Measurements from ENCODE around the gene TBCCD1.

Gene TBCCD1

DNA sequence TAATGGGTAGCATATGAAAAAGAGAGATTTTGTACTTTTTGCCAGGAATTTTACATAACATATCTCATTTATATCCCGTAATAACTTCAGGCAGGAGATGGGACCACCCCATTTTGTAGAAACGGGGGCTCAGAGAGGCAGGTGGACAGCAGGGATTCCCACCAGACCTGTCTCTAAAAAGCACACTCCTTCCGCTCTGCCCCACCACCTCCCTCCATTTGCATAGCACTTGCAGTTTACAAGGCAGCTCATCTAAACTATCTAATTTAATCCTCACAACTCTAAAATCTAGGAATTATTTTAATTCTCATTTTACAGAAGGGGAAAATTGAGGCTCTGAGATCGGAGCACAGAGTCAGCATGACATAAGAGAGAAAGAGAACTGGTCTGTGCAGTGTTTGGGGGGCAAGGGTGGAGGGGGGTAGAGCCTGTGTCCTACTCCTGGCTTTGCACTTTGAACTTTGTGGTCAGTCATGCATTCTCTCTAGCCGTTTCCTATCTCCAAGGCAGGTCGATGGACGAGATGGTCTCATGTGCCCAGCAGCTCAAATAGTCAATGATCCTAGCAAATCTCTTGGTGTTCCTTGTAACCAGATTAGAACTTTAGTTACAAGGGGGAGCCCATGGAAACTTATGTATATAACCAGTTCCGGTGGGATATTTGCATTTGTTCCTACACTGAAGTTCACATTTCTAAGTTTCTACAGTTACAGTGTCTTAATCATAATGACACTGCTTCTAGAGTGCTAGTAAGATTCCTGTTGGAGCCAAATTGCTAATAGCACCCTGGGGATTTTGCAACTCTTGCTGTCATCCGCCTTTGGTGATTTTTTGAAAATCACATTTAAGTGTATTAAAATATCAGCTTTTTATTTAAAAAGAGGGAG is 41.5 kb downstream of the TBCCD1 start:
- TF ChIP-seq, protein P1, sequence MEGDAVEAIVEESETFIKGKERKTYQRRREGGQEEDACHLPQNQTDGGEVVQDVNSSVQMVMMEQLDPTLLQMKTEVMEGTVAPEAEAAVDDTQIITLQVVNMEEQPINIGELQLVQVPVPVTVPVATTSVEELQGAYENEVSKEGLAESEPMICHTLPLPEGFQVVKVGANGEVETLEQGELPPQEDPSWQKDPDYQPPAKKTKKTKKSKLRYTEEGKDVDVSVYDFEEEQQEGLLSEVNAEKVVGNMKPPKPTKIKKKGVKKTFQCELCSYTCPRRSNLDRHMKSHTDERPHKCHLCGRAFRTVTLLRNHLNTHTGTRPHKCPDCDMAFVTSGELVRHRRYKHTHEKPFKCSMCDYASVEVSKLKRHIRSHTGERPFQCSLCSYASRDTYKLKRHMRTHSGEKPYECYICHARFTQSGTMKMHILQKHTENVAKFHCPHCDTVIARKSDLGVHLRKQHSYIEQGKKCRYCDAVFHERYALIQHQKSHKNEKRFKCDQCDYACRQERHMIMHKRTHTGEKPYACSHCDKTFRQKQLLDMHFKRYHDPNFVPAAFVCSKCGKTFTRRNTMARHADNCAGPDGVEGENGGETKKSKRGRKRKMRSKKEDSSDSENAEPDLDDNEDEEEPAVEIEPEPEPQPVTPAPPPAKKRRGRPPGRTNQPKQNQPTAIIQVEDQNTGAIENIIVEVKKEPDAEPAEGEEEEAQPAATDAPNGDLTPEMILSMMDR (conservative IDR thresholded peaks at IDR 0.05; ENCODE audit: low read depth, low read length) = no peak
- H3K4me3 ChIP-seq (ENCODE audit: low read depth, low read length) = no peak overlapping the region
- no peak for DNase-seq (ENCODE audit: low read depth)

DNA sequence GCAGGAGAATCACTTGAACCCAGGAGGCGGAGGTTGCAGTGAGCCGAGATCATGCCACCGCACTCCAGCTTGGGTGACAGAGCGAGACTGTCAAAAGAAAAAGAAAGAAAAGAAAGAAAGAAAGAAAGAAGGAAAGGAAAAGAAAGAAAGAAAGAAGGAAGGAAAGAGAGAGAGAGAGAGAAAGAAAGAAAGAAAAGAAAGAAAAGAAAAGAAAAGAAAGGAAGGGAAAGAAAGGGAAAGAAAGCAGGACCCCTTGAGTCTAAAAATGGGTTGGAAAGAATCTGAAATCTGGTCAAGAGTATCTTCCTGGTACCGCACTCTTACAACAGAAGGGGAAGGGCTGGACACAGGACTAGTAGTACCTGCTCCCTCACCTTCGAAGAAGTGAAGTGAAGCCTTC is 42.5 kb downstream of the TBCCD1 start:
- TF ChIP-seq, protein P1 (conservative IDR thresholded peaks at IDR 0.05; ENCODE audit: low read depth, low read length) = no peak
- H3K4me3 ChIP-seq (ENCODE audit: low read depth, low read length) = no peak overlapping the region
- no peak for DNase-seq (ENCODE audit: low read depth)

DNA sequence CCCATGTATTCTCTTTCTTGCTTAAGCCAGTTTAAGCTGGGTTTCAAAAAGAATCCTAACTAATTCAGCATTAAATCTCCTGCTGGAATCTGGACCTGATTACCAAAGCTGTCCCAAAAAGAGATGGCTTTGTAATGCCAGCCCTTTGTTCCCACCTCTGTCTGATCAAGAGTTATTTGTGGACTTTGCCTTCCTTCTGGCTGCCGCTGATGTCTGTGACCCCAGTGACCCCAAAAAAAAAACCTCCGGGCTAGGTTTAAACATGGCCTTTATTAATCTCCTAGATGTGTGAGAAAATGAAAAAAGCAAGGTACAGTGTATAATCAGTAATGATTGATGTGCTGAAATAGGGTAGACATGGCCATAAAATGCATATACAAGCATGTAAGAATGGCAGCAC is 43.7 kb downstream of the TBCCD1 start:
- DNase-seq (ENCODE audit: low read depth) = no peak
- H3K4me3 ChIP-seq (ENCODE audit: low read depth, low read length) = no peak overlapping the region
- TF ChIP-seq, protein P1 (conservative IDR thresholded peaks at IDR 0.05; ENCODE audit: low read depth, low read length) = no peak

DNA sequence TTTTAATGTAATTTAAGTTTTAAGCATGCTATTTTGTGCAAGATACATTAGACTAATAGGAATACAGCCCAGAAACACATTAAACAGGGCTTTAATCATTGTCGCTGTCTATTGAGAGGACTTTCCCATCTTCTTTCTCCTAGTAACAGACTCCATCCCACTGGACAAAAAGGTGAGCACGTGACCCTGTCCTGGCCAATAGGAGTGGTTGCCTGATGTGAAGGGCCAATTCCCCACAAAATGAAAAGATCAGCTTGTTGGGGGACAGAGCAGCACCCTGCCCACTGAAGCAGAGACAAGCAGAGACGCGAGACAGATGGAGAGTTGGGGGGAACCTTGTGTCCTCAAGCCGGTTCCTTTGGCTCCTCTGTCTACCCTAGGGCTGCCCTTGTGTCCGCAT is 44.1 kb downstream of the TBCCD1 start:
- no peak overlapping the region for H3K4me3 ChIP-seq (ENCODE audit: low read depth, low read length)
- TF ChIP-seq, protein P1 (conservative IDR thresholded peaks at IDR 0.05; ENCODE audit: low read depth, low read length) = no peak
- DNase-seq (ENCODE audit: low read depth) = no peak

DNA sequence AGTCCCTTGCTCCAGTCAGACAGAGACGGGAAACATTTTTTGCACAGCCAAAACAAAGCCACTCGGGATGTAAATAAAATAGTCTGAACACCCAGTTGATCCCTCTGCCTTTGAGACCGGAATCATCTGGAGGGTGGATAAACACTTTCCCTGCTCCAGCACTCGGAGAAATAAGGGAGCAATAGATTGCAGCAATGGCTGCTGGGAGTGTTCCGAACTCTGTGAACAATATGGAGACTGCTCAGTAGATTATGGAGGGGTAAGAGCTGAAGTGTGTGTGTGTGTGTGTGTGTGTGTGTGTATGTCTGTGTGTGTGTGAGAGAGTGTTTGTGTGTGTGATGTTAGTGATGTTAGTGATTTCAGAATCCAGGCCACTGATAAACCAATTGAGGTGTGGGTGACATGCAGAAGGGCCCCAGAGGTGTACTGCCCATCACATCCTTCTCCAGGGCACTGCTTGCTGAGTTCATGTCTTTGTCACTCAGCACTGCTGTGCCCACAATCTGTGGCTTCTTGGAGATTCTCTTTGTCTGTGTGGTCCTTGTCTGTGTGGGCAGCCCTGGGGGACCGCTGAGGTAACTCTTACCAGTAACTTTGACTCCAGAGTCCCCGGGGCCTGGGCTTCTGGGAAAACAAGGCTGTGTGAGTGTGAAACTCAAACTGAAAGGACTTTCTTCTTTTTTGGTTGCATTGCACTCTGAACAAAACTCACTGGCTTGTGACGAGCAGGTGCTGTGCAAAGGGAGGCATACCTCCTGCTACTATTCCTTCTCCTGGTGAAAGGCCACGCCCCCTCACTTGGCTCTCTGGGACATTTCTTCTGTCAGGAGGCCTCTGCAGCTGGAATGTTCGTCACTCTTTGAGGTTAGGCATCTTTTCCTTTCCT is 45.9 kb downstream of the TBCCD1 start:
- no peak for DNase-seq (ENCODE audit: low read depth)
- TF ChIP-seq, protein P1 (conservative IDR thresholded peaks at IDR 0.05; ENCODE audit: low read depth, low read length) = no peak
- H3K4me3 ChIP-seq (ENCODE audit: low read depth, low read length) = no peak overlapping the region

DNA sequence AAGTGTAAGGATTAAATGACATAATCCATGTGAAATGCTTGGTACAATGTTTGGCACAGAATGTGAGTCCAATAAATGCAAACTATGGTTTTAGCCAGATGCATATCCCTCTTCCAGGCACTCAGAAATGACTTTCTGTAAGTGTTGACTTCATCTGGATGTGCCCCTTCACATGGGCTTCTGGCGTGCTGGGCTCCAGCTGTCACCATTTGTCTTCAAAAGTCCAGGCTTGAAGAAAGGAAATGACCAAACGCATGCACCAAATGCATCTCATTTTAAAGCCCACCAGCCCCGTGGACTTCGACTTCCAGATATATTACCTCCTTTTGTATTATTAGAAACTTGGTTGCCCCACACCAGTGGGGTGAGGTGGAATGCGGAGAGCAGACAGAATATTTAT is 46.7 kb downstream of the TBCCD1 start:
- H3K4me3 ChIP-seq (ENCODE audit: low read depth, low read length) = no peak overlapping the region
- TF ChIP-seq, protein P1 (conservative IDR thresholded peaks at IDR 0.05; ENCODE audit: low read depth, low read length) = no peak
- DNase-seq (ENCODE audit: low read depth) = no peak
